Psoas muscle (tissue), 8 donors: Measurements from ENCODE around the gene CD47. TPM values are rescaled to one million over a fixed set of nuclear protein-coding genes. Genes with fewer than 3 reads are reported as not detected.

Source experiments
- ATAC-seq, 4 donors: fragments of 200-7000 bp; cut with Tn5 transposase; one replicate each; pipeline ENCODE4 v1.9.1; 2020; ENCODE audit warnings: moderate library complexity in 3 of 4, mild to moderate bottlenecking in 2 of 4
- DNase-seq, 2 donors: peaks; one replicate each; pipeline ENCODE4 v3.0.0-alpha.2; 2020
- H3K27ac ChIP-seq: fragments of 200-600 bp; one replicate; pipeline ENCODE4 v1.8.0; 2022
- H3K27me3 ChIP-seq, 3 donors: fragments of 200-600 bp in 1 of 3; one replicate each; pipeline versions ENCODE4 v1.6.1 to v1.8.0; 2013 to 2022; ENCODE audit warnings: low read length in 2 of 3, mild to moderate bottlenecking in 2 of 3, moderate library complexity in 1 of 3; ENCODE audit not compliant: insufficient read depth in 3 of 3
- H3K36me3 ChIP-seq, 2 donors: fragments of 200-600 bp in 1 of 2; one replicate each; pipeline versions ENCODE4 v1.6.1 to v1.8.0; 2013 to 2022; ENCODE audit warnings: low read depth in 1 of 2, mild to moderate bottlenecking in 1 of 2, moderate library complexity in 1 of 2; ENCODE audit not compliant: insufficient read depth in 1 of 2
- H3K4me1 ChIP-seq: fragments of 200-600 bp; one replicate; pipeline ENCODE4 v1.8.0; 2022
- H3K4me3 ChIP-seq: fragments of 200-600 bp; one replicate; pipeline ENCODE4 v1.8.0; 2022; ENCODE audit warnings: mild to moderate bottlenecking
- H3K9me3 ChIP-seq: fragments of 200-600 bp; one replicate; pipeline ENCODE4 v1.8.0; 2022
- WGBS, 3 donors: extraction: QIAGEN DNeasy Blood & Tissue Kit; methylation state at CpG; one replicate each; pipeline versions ENCODE4 v1.1.6 to v1.1.7; 2013; 5-methylcytosine and 5-hydroxymethylcytosine counted together
- intact Hi-C, 2 donors: fragments of 100-400 bp; cut with DNase I; formaldehyde crosslinking; loops; one replicate each; pipeline versions ENCODE4 v1.11.0 to v1.14.2; 2022
- polyA plus RNA-seq, 3 donors: library from polyadenylated mRNA; stranded (reverse); fragments of 200-250 nt; gene quantifications; one replicate each; pipeline ENCODE4 v1.2.3, GENCODE V29; 2013
- total RNA-seq, 4 donors: library from RNA; stranded (reverse); fragmentation: NEBNext Ultra II Directional in 2 of 4; extraction: Animal tissue kit (Norgen Biotek cat#: 25700) in 2 of 4; gene quantifications; one replicate each; pipeline versions ENCODE4 v1.2.1 to v1.2.4, GENCODE V29; 2021 to 2023
- TF ChIP-seq, protein P1 (sequence below): fragments of 200-600 bp; IDR thresholded peaks from one replicate; pipeline ENCODE4 v1.8.0; 2022; ENCODE audit warnings: antibody characterized with exemption
- donor health status: healthy with polysubstance abuse.
- donor health status: DM: no; HTN: no; CAD: no; lungs with moderate emphysema.
- donor health status: Bipolar disorder and iron deficiency.
- donor health status: healthy.
- donor health status: DM: yes; HTN: yes; CAD: no.
- donor health status: DM: no; HTN: no; CAD: no.
- donor health status: DM: no; HTN: no; CAD: no.
- donor health status: DM: yes; HTN: yes; CAD: no.

CD47 gene
- total and polyA plus RNA-seq, 7 donors = 12.2 to 53.1 (median 16.6) TPM

DNA sequence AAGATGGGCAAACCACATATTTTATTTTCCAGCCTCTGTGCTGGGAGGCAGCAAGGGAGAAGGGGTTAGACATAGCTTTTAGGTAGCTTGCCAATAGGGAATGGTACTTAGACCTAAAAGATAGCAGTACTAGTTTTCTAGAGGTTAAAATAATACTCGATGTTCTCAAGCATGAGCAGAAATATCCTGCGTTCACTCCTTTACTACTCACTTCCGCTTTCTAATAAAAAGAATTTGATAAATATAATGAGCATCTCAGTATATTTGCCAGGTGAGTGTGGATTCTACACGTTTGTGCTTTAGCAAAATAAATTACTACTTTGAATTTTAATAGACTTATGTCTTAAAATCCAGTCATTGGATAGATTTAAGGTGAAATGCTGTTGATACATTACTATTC lies 39.4 kb upstream of the CD47 start:
- DNase-seq = no peak
- peaks cover 32% of the 10 kb centered on the region for H3K4me1 ChIP-seq
- no peak for ATAC-seq
- TF ChIP-seq, protein P1, sequence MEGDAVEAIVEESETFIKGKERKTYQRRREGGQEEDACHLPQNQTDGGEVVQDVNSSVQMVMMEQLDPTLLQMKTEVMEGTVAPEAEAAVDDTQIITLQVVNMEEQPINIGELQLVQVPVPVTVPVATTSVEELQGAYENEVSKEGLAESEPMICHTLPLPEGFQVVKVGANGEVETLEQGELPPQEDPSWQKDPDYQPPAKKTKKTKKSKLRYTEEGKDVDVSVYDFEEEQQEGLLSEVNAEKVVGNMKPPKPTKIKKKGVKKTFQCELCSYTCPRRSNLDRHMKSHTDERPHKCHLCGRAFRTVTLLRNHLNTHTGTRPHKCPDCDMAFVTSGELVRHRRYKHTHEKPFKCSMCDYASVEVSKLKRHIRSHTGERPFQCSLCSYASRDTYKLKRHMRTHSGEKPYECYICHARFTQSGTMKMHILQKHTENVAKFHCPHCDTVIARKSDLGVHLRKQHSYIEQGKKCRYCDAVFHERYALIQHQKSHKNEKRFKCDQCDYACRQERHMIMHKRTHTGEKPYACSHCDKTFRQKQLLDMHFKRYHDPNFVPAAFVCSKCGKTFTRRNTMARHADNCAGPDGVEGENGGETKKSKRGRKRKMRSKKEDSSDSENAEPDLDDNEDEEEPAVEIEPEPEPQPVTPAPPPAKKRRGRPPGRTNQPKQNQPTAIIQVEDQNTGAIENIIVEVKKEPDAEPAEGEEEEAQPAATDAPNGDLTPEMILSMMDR = no peak
- H3K36me3 ChIP-seq = no peaks in the 10 kb centered on the region
- intact Hi-C loops = no loop called here
- H3K4me3 ChIP-seq = no peak overlapping the region
- peak overlapping the region; percentile 81 for H3K27ac ChIP-seq
- H3K9me3 ChIP-seq = no peaks in the 10 kb centered on the region
- H3K27me3 ChIP-seq = peaks cover 0 to 2% (median 0%) of the 10 kb centered on the region in 3 donors
- WGBS, 3 donors = 85 to 92% (median 88%) methylated on average over 4 of the region's 4 CpGs

DNA sequence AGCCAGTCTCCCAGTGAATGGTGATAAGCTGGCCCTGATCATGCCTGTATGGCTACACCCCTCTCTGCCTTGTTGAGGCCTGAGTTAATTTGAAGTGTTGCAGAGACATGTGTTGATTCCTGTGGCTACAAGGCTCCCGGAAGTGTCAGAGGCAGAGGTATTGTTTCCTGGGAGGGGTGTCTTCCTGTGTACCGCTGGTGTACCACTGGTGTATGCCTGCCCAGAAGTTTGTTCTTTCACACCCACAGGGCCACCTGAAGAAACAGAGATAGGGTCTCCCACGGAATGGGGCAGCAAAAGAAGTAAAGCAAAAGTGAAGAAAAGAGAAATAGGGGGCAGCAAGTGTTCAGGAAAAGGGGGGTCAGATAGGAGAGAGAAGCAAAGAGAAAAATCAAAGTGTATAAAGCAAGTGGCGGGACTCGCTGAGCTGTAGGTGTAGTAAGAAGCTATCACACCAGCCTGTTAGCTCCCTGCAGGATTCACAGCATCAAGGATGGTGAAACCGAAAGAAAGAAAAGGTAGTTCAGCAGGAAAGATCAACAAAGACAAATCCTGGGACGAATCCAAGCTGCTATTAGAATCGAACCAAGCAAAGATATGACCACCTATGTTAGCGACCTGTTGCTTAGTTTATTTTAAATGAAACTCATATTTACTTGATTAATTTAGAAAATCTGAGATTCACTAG lies 36.6 kb upstream of the CD47 start:
- Histone ChIP-seq H3K27ac (no peak overlapping the region), H3K36me3 (no peaks in the 10 kb centered on the region), H3K9me3 (no peaks in the 10 kb centered on the region), H3K4me1 (peaks cover 28% of the 10 kb centered on the region), H3K4me3 (no peak overlapping the region), H3K27me3 (peaks cover 0 to 2% (median 0%) of the 10 kb centered on the region in 3 donors)
- intact Hi-C loops = no loop called here
- DNase-seq = no peak
- ATAC-seq = no peak
- 79 to 81% (median 80%) methylated on average over 9 of the region's 9 CpGs for WGBS, 3 donors
- TF ChIP-seq, protein P1 = no peak

DNA sequence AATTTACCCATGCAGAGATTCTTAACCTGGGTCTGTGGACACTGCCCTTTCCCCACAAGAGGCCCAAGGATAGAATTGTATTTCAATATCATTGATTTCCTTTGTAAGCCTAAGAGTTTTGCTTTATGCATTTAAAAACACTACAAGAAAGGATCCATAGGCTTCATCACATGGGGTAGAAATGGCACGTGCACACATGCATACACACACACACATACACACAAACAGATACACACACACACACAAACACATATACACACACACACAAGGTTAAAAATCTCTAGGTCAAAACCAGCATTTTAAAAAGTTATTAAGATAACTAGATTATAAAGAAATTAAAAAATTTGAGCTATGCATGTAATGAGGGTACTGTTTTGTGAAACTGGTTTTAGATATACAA lies 35.5 kb upstream of the CD47 start:
- H3K9me3 ChIP-seq = no peaks in the 10 kb centered on the region
- ATAC-seq = no peak
- DNase-seq = no peak
- no peaks in the 10 kb centered on the region for H3K36me3 ChIP-seq
- peaks cover 0 to 2% (median 0%) of the 10 kb centered on the region in 3 donors for H3K27me3 ChIP-seq
- 87% methylated on average over 1 of the region's 1 CpG for WGBS, 3 donors
- H3K4me1 ChIP-seq = peaks cover 20% of the 10 kb centered on the region
- TF ChIP-seq, protein P1 = no peak
- intact Hi-C loops = no loop called here
- H3K27ac ChIP-seq = no peak overlapping the region
- H3K4me3 ChIP-seq = no peak overlapping the region

DNA sequence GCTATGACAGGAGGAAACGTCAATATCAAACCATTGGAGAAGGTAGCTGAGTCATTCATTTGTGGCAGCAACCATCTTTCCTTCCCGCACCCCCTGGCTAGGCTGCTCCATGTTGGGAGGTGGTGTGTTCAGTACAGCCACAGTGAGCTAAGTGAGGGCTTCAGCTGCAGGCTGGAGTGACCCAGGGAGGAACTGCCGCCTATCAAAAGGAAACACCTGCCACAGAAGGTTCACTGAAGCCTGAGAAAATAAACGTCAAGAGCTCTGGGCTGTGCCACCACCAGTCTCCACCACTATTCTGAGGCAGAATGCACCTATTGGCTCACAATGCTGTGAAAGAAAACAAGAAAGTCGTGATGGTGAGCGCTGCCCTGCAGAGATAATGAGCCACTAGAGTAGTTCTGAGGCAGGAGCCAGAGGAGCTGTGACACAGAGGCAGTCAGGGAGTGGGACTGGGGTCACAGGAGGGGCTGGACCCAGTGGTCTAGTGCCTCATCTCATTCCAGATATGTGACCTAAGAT lies 34.8 kb upstream of the CD47 start:
- intact Hi-C loops = no loop called here
- Histone ChIP-seq H3K9me3 (no peaks in the 10 kb centered on the region), H3K4me3 (no peak overlapping the region), H3K36me3 (no peaks in the 10 kb centered on the region), H3K27me3 (peaks cover 0 to 2% (median 0%) of the 10 kb centered on the region in 3 donors), H3K4me1 (peaks cover 15% of the 10 kb centered on the region), H3K27ac (no peak overlapping the region)
- WGBS, 3 donors = 52 to 66% (median 61%) methylated on average over 6 of the region's 6 CpGs
- DNase-seq (no peak), ATAC-seq (no peak)
- TF ChIP-seq, protein P1 = no peak
